ENCODE data around the gene CHCHD10.

Gene CHCHD10

GRCh38 chr22:23759566-23759965 lies 8.2 kb downstream of the CHCHD10 start:
- H3K4me1 ChIP-seq (ENCODE audit: insufficient read depth, low read length) = peaks cover 8% of the 10 kb centered on the region
- no peak overlapping the region for H3K4me3 ChIP-seq (ENCODE audit: low read length)
- H3K9me3 ChIP-seq (ENCODE audit: low read length) = no peaks in the 10 kb centered on the region
- no peaks in the 10 kb centered on the region for H3K27me3 ChIP-seq (ENCODE audit: insufficient read depth, low read length)
- no peaks in the 10 kb centered on the region for H3K36me3 ChIP-seq (ENCODE audit: insufficient read depth, low read length)
- no peak overlapping the region for H2AFZ ChIP-seq (ENCODE audit: low read depth, low read length)

- Histone ChIP-seq H3K36me3 (ENCODE audit: insufficient read depth, low read length) (no peaks in the 10 kb centered on the region), H3K4me3 (ENCODE audit: low read length) (no peak overlapping the region), H3K27me3 (ENCODE audit: insufficient read depth, low read length) (no peaks in the 10 kb centered on the region), H3K9me3 (ENCODE audit: low read length) (no peaks in the 10 kb centered on the region), H2AFZ (ENCODE audit: low read depth, low read length) (no peak overlapping the region), H3K4me1 (ENCODE audit: insufficient read depth, low read length) (no peaks in the 10 kb centered on the region)
Measured at GRCh38 chr22:23756891-23757290, 10.9 kb downstream of the CHCHD10 start.

- Histone ChIP-seq H3K36me3 (ENCODE audit: insufficient read depth, low read length) (no peaks in the 10 kb centered on the region), H3K4me3 (ENCODE audit: low read length) (no peak overlapping the region), H3K9me3 (ENCODE audit: low read length) (no peaks in the 10 kb centered on the region), H3K4me1 (ENCODE audit: insufficient read depth, low read length) (peaks cover 6% of the 10 kb centered on the region), H3K27me3 (ENCODE audit: insufficient read depth, low read length) (no peaks in the 10 kb centered on the region), H2AFZ (ENCODE audit: low read depth, low read length) (no peak overlapping the region)
Measured at GRCh38 chr22:23755711-23756110, 12.1 kb downstream of the CHCHD10 start.

- Histone ChIP-seq H3K9me3 (ENCODE audit: low read length) (no peaks in the 10 kb centered on the region), H3K36me3 (ENCODE audit: insufficient read depth, low read length) (no peaks in the 10 kb centered on the region), H3K27me3 (ENCODE audit: insufficient read depth, low read length) (no peaks in the 10 kb centered on the region), H3K4me3 (ENCODE audit: low read length) (no peak overlapping the region), H2AFZ (ENCODE audit: low read depth, low read length) (no peak overlapping the region), H3K4me1 (ENCODE audit: insufficient read depth, low read length) (peaks cover 10% of the 10 kb centered on the region)
Measured at GRCh38 chr22:23754980-23755636, 12.7 kb downstream of the CHCHD10 start.

- no peaks in the 10 kb centered on the region for H3K36me3 ChIP-seq (ENCODE audit: insufficient read depth, low read length)
- no peaks in the 10 kb centered on the region for H3K9me3 ChIP-seq (ENCODE audit: low read length)
- no peak within 1 kb of the TSS for H3K4me3 ChIP-seq (ENCODE audit: low read length)
- H3K27me3 ChIP-seq (ENCODE audit: insufficient read depth, low read length) = no peaks in the 10 kb centered on the region
- peaks cover 14% of the 10 kb centered on the region for H3K4me1 ChIP-seq (ENCODE audit: insufficient read depth, low read length)
- no peak within 1 kb of the TSS for H2AFZ ChIP-seq (ENCODE audit: low read depth, low read length)
Measured at GRCh38 chr22:23754220-23754919, 13.4 kb downstream of the CHCHD10 start, which contains the start of gene VPREB3. Gene VPREB3 (minus strand): TSS chr22:23754425. CDS start chr22:23754363, 62 bp downstream.

GRCh38 chr22:23753385-23753784 lies 14.4 kb downstream of the CHCHD10 start:
- Histone ChIP-seq H2AFZ (ENCODE audit: low read depth, low read length) (no peak overlapping the region), H3K27me3 (ENCODE audit: insufficient read depth, low read length) (no peaks in the 10 kb centered on the region), H3K4me3 (ENCODE audit: low read length) (no peak overlapping the region), H3K4me1 (ENCODE audit: insufficient read depth, low read length) (peaks cover 14% of the 10 kb centered on the region), H3K9me3 (ENCODE audit: low read length) (no peaks in the 10 kb centered on the region), H3K36me3 (ENCODE audit: insufficient read depth, low read length) (no peaks in the 10 kb centered on the region)

GRCh38 chr22:23752750-23753149 lies 15.0 kb downstream of the CHCHD10 start:
- Histone ChIP-seq H3K9me3 (ENCODE audit: low read length) (no peaks in the 10 kb centered on the region), H3K36me3 (ENCODE audit: insufficient read depth, low read length) (no peaks in the 10 kb centered on the region), H2AFZ (ENCODE audit: low read depth, low read length) (no peak overlapping the region), H3K27me3 (ENCODE audit: insufficient read depth, low read length) (no peaks in the 10 kb centered on the region), H3K4me3 (ENCODE audit: low read length) (no peak overlapping the region), H3K4me1 (ENCODE audit: insufficient read depth, low read length) (peaks cover 14% of the 10 kb centered on the region)

- no peaks in the 10 kb centered on the region for H3K36me3 ChIP-seq (ENCODE audit: insufficient read depth, low read length)
- no peaks in the 10 kb centered on the region for H3K27me3 ChIP-seq (ENCODE audit: insufficient read depth, low read length)
- H3K9me3 ChIP-seq (ENCODE audit: low read length) = no peaks in the 10 kb centered on the region
- peaks cover 14% of the 10 kb centered on the region for H3K4me1 ChIP-seq (ENCODE audit: insufficient read depth, low read length)
- H2AFZ ChIP-seq (ENCODE audit: low read depth, low read length) = no peak overlapping the region
- H3K4me3 ChIP-seq (ENCODE audit: low read length) = no peak overlapping the region
Measured at GRCh38 chr22:23752090-23752691, 15.6 kb downstream of the CHCHD10 start.

GRCh38 chr22:23751441-23751996 lies 16.3 kb downstream of the CHCHD10 start:
- Histone ChIP-seq H3K27me3 (ENCODE audit: insufficient read depth, low read length) (no peaks in the 10 kb centered on the region), H3K36me3 (ENCODE audit: insufficient read depth, low read length) (no peaks in the 10 kb centered on the region), H3K4me3 (ENCODE audit: low read length) (peak overlapping the region; percentile 97), H3K4me1 (ENCODE audit: insufficient read depth, low read length) (peaks cover 14% of the 10 kb centered on the region), H3K9me3 (ENCODE audit: low read length) (no peaks in the 10 kb centered on the region), H2AFZ (ENCODE audit: low read depth, low read length) (peak overlapping the region; percentile 70)

GRCh38 chr22:23750714-23751440 lies 16.9 kb downstream of the CHCHD10 start, which contains the start of gene ZNF70:
Gene ZNF70 (minus strand): TSS chr22:23751112. CDS start chr22:23745140, 5,972 bp downstream.
- Histone ChIP-seq H3K4me3 (ENCODE audit: low read length) (peak within 1 kb of the TSS; percentile 97), H3K9me3 (ENCODE audit: low read length) (no peaks in the 10 kb centered on the region), H2AFZ (ENCODE audit: low read depth, low read length) (peak within 1 kb of the TSS; percentile 70), H3K4me1 (ENCODE audit: insufficient read depth, low read length) (peaks cover 14% of the 10 kb centered on the region), H3K36me3 (ENCODE audit: insufficient read depth, low read length) (peaks cover under 1% of the 10 kb centered on the region), H3K27me3 (ENCODE audit: insufficient read depth, low read length) (no peaks in the 10 kb centered on the region)

- Histone ChIP-seq H3K4me3 (ENCODE audit: low read length) (peak overlapping the region; percentile 97), H3K36me3 (ENCODE audit: insufficient read depth, low read length) (peaks cover 4% of the 10 kb centered on the region), H3K4me1 (ENCODE audit: insufficient read depth, low read length) (peaks cover 14% of the 10 kb centered on the region), H3K27me3 (ENCODE audit: insufficient read depth, low read length) (no peaks in the 10 kb centered on the region), H3K9me3 (ENCODE audit: low read length) (no peaks in the 10 kb centered on the region), H2AFZ (ENCODE audit: low read depth, low read length) (peak overlapping the region; percentile 70)
Measured at GRCh38 chr22:23750367-23750713, 17.4 kb downstream of the CHCHD10 start.

GRCh38 chr22:23749841-23750301 lies 17.9 kb downstream of the CHCHD10 start:
- Histone ChIP-seq H2AFZ (ENCODE audit: low read depth, low read length) (peak overlapping the region; percentile 70), H3K27me3 (ENCODE audit: insufficient read depth, low read length) (no peaks in the 10 kb centered on the region), H3K4me3 (ENCODE audit: low read length) (peak overlapping the region; percentile 97), H3K9me3 (ENCODE audit: low read length) (no peaks in the 10 kb centered on the region), H3K4me1 (ENCODE audit: insufficient read depth, low read length) (peaks cover 14% of the 10 kb centered on the region), H3K36me3 (ENCODE audit: insufficient read depth, low read length) (peaks cover 8% of the 10 kb centered on the region)
